SU-DHL-6 (cell line): ENCODE measurements around the gene LYPD1.

Source experiments
- CTCF ChIP-seq: fragments of 200-600 bp; sonication (generic); IDR thresholded peaks from one replicate; pipeline ENCODE4 v1.5.1; 2017; ENCODE audit warnings: antibody characterized with exemption, mild to moderate bottlenecking, low read length, moderate library complexity; ENCODE audit not compliant: insufficient read depth, poor library complexity, severe bottlenecking
- EZH2phosphoT487 ChIP-seq: fragments of 200-600 bp; sonication (generic), shearing (Covaris generic); conservative IDR thresholded peaks from 2 replicates; pipeline ENCODE4 v1.6.1; 2018; ENCODE audit warnings: mild to moderate bottlenecking, antibody characterized with exemption, low read length, moderate library complexity, mixed read lengths

- TF ChIP-seq CTCF = no peak
- no peak for TF ChIP-seq EZH2phosphoT487
Measured at GRCh38 chr2:132636346-132636745, 33.7 kb downstream of the LYPD1 start.
